ENCODE data around the gene FBLN2. TPM values are rescaled to one million over a fixed set of nuclear protein-coding genes. Genes with fewer than 3 reads are reported as not detected.

FBLN2 gene
- total RNA-seq, 1 donor from 2014 or later = 67.5 TPM

DNA sequence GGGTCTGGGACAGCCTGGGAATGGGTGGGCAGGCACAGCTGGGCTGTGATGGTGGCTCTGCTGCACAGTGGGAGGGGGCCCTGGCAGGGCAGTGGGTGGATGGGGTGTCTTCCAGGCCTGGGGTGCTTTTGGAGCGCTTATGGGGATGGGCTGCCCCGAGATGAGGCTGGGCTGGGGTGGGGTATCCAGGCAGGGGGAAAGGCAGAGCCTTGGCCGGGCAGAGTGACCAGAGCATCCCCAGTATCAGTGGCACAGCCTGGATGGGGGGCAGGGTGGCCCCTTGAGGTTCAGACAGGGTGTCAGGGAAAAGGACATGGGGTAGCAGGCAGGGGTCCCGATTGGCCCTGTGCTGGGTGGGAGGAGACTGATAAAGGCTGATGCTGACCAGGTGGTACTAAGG, 42.2 kb upstream of the FBLN2 start:
- peaks cover 3% of the 10 kb centered on the region for H3K36me3 Mint-ChIP-seq
- peak overlapping the region; percentile 72 for H3K27ac Mint-ChIP-seq
- H3K4me1 Mint-ChIP-seq = peaks cover 15% of the 10 kb centered on the region
- DNase-seq (ENCODE audit: low spot score in 2 of 2, unreplicated experiment in 2 of 2) = no peak
- no peak overlapping the region for H3K4me3 Mint-ChIP-seq
- peaks cover 3% of the 10 kb centered on the region for H3K9me3 Mint-ChIP-seq
- TF ChIP-seq, protein P1, sequence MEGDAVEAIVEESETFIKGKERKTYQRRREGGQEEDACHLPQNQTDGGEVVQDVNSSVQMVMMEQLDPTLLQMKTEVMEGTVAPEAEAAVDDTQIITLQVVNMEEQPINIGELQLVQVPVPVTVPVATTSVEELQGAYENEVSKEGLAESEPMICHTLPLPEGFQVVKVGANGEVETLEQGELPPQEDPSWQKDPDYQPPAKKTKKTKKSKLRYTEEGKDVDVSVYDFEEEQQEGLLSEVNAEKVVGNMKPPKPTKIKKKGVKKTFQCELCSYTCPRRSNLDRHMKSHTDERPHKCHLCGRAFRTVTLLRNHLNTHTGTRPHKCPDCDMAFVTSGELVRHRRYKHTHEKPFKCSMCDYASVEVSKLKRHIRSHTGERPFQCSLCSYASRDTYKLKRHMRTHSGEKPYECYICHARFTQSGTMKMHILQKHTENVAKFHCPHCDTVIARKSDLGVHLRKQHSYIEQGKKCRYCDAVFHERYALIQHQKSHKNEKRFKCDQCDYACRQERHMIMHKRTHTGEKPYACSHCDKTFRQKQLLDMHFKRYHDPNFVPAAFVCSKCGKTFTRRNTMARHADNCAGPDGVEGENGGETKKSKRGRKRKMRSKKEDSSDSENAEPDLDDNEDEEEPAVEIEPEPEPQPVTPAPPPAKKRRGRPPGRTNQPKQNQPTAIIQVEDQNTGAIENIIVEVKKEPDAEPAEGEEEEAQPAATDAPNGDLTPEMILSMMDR (IDR thresholded peaks at IDR 0.05; ENCODE audit: unreplicated experiment) = no peak
- H3K27me3 Mint-ChIP-seq (ENCODE audit: low read depth) = no peaks in the 10 kb centered on the region

DNA sequence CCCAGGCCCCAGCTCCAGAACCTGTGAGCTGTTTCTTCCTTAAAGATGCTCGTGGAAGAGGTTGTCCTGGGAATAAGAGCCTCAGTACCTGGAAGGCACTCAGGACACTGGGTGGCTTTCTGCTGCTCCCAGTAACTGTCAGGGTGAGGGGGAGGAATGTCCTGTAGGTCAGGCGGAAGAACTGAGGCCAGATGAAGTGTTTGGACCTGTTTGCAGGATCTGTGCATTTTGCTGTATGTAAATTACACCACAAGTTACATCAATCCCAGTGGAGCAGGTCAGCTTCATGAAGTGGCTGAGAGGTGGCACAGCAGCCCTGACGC, 41.7 kb upstream of the FBLN2 start:
- peaks cover 15% of the 10 kb centered on the region for H3K4me1 Mint-ChIP-seq
- DNase-seq (ENCODE audit: low spot score in 2 of 2, unreplicated experiment in 2 of 2) = no peak
- peaks cover 3% of the 10 kb centered on the region for H3K36me3 Mint-ChIP-seq
- no peak overlapping the region for H3K4me3 Mint-ChIP-seq
- no peaks in the 10 kb centered on the region for H3K27me3 Mint-ChIP-seq (ENCODE audit: low read depth)
- peaks cover 4% of the 10 kb centered on the region for H3K9me3 Mint-ChIP-seq
- peak overlapping the region; percentile 72 for H3K27ac Mint-ChIP-seq
- TF ChIP-seq, protein P1 (IDR thresholded peaks at IDR 0.05; ENCODE audit: unreplicated experiment) = no peak

DNA sequence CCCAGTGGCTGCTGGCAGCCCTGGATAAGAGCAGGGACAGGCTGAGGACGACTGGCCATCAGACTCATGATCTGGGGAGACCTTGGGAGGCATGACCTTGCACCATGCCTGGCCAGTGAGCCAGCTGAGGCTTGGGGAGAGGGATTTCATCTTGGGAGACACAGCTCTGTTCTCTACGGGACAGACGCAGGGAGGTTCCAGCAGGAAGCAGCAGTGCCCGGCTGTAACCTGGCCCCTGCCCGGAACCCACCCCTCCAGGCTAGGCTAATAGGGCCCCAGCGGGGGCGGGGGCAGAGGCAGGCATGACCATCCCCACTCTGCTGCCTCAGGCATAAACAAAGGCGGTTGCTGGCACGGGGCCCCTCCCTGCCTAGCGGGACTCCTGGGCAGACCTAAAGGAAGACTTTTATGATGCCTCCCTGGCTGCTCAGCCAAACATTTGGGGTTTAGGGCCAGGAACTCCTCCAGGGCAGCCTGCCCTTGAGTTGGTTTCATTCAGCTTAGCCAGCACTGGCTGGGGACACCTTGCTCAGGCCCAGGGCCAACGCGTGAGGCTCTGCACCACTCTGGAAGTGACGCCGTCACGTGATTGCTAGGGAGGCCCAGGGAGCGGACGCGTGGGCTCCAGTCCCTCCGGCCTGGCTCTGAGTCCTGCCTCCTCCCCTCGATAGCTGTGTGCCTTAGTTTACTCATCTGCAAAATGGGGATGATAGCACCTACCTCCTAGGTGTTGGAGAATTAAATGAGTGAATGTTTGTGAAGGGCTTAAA, 41.2 kb upstream of the FBLN2 start:
- Mint-ChIP-seq H3K36me3 (peaks cover 3% of the 10 kb centered on the region), H3K4me1 (peaks cover 15% of the 10 kb centered on the region), H3K27me3 (ENCODE audit: low read depth) (no peaks in the 10 kb centered on the region), H3K27ac (peak overlapping the region; percentile 72), H3K9me3 (peaks cover 4% of the 10 kb centered on the region), H3K4me3 (no peak overlapping the region)
- TF ChIP-seq, protein P1 (IDR thresholded peaks at IDR 0.05; ENCODE audit: unreplicated experiment) = no peak
- DNase-seq (ENCODE audit: low spot score in 2 of 2, unreplicated experiment in 2 of 2) = no peak

DNA sequence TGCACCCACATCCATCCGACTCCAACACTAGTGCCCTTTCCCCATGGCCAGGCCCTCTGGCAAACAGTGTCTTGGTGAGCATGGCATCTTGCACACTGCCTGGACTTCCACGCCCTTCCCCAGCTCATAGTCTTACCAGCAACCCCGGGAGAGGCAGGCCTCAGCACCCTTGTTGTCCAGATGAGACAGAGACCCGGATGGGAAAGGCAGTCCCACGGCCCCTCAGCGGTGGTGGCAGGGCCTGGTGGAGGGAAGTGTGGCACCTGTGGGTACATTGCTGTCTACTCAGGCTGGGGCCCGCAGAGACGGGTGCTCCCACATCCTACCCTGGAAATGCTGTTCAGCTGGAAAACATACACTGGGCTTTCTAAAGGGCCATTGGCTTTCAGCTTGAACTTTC, 40.4 kb upstream of the FBLN2 start:
- H3K27ac Mint-ChIP-seq = no peak overlapping the region
- DNase-seq (ENCODE audit: low spot score in 2 of 2, unreplicated experiment in 2 of 2) = no peak
- H3K4me3 Mint-ChIP-seq = no peak overlapping the region
- peaks cover 4% of the 10 kb centered on the region for H3K9me3 Mint-ChIP-seq
- peaks cover 17% of the 10 kb centered on the region for H3K4me1 Mint-ChIP-seq
- H3K27me3 Mint-ChIP-seq (ENCODE audit: low read depth) = no peaks in the 10 kb centered on the region
- H3K36me3 Mint-ChIP-seq = no peaks in the 10 kb centered on the region
- TF ChIP-seq, protein P1 (IDR thresholded peaks at IDR 0.05; ENCODE audit: unreplicated experiment) = no peak

DNA sequence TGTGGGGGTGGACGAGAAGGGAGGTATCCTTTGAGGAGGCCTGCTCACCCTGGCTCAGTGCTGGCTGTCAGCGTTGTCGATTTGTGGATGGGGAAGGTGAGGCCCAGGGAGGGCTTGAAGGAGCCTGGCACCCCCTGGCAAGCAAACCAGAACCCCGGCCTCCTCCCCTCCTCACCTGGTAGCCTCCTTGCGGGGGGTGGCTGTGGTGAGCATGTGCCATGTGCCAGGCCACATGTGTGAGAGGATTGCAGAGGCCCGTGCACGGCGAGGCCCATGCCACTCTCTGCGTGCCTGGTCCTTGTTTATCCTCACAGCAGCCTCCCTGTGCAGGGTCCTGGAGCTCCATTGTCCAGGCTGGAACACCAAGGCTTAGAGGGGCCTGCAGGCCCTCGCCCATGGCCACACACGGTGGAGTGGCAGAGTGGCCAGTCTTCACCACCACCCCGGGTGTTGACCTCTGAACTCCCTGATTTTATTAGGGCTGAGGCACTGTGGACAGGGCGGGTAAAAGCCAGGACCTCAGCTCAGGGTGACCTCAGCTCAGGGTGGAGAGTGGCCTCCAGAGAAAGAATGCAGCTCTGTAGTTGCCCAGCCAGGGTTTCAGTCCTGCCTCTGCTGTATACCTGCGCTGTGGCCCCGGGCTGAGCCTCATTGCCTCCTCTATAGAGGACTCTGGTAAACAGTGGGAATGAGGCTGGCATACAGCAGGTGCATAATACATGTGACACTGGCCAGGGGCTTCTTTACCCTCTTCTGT, 39.7 kb upstream of the FBLN2 start:
- Mint-ChIP-seq H3K36me3 (no peaks in the 10 kb centered on the region), H3K27me3 (ENCODE audit: low read depth) (no peaks in the 10 kb centered on the region), H3K4me1 (peaks cover 23% of the 10 kb centered on the region), H3K4me3 (no peak overlapping the region), H3K9me3 (peaks cover 4% of the 10 kb centered on the region), H3K27ac (no peak overlapping the region)
- no peak for DNase-seq (ENCODE audit: low spot score in 2 of 2, unreplicated experiment in 2 of 2)
- TF ChIP-seq, protein P1 (IDR thresholded peaks at IDR 0.05; ENCODE audit: unreplicated experiment) = no peak
